ENCODE results near the gene CUX1. TPM values are rescaled to one million over a fixed set of nuclear protein-coding genes. Genes with fewer than 3 reads are reported as not detected.

The CUX1 gene
- total RNA-seq, 1 experiment from 2014 or later = 53.5 TPM

GRCh38 chr7:101953248-101953819, 135.9 kb downstream of the CUX1 start:
- no peak for TF ChIP-seq CTCF (conservative IDR thresholded peaks at IDR 0.05)
- Mint-ChIP-seq H3K27ac (peak overlapping the region in 2 of 3 experiments; percentile 38 to 91; a peak in 3 of 7 replicates), H3K9me3 (no peaks in the 10 kb centered on the region), H3K4me3 (no peak overlapping the region), H3K27me3 (ENCODE audit: low read depth) (no peaks in the 10 kb centered on the region), H3K36me3 (ENCODE audit: insufficient read depth in 1 of 3, low read depth in 3 of 3) (peaks cover 0 to 14% (median 8%) of the 10 kb centered on the region in 3 experiments; a peak in 5 of 7 replicates), H3K4me1 (peaks cover 24 to 28% of the 10 kb centered on the region in 2 experiments)
- no peak overlapping the region for H2AK5ac ChIP-seq (ENCODE audit: insufficient read length, low read length)
- H2BK12ac ChIP-seq (ENCODE audit: insufficient read length, low read depth, low read length) = no peak overlapping the region
- no peak overlapping the region for H2BK15ac ChIP-seq (ENCODE audit: low read depth, low read length)
- no peak overlapping the region for H3K4ac ChIP-seq (ENCODE audit: low read depth, low read length)
- no peak overlapping the region for H4K91ac ChIP-seq (ENCODE audit: insufficient read length, low read depth, low read length)
- no peak overlapping the region for H3K27ac ChIP-seq (ENCODE audit: insufficient read length, low read depth, low read length)
- no peak overlapping the region for H4K5ac ChIP-seq (ENCODE audit: insufficient read length, low read depth, low read length)
- no peak overlapping the region for H2BK20ac ChIP-seq (ENCODE audit: low read depth, low read length, poor library complexity, severe bottlenecking)
- H4K20me1 ChIP-seq (ENCODE audit: control insufficient read depth, insufficient read depth, insufficient read length) = peaks cover 2% of the 10 kb centered on the region
- no peaks in the 10 kb centered on the region for H3K27me3 ChIP-seq (ENCODE audit: insufficient read depth, low read length)
- no peak overlapping the region for H3T11ph ChIP-seq (ENCODE audit: low read length)
- no peak overlapping the region for H3K9ac ChIP-seq (ENCODE audit: extremely low read depth, insufficient read length, low read length)
- no peak overlapping the region for H2BK120ac ChIP-seq (ENCODE audit: low read depth, low read length, poor library complexity, severe bottlenecking)
- DNase-seq = no peak
- H3K4me1 ChIP-seq (ENCODE audit: insufficient read depth, low read length) = 0 out of 2 replicates have a peak, but pooled peaks cover 5% of the 10 kb centered on the region
- WGBS (ENCODE audit: extremely low coverage, insufficient read length, low lambda C conversion rate) = no CpG with 5 or more reads among the region's 14 CpGs
- no peak overlapping the region for H3K18ac ChIP-seq (ENCODE audit: insufficient read length, low read depth, low read length)
- H3K4me2 ChIP-seq (ENCODE audit: insufficient read depth, insufficient read length, low read length) = no peak overlapping the region
- H3K79me2 ChIP-seq (ENCODE audit: insufficient read depth, low read length) = peaks cover 8% of the 10 kb centered on the region; the same call in 1 of the 2 replicates
- no peak overlapping the region for H2AFZ ChIP-seq (ENCODE audit: low read length)
- H3K23ac ChIP-seq (ENCODE audit: insufficient read length, low read depth, low read length) = no peak overlapping the region
- no peaks in the 10 kb centered on the region for H3K9me3 ChIP-seq (ENCODE audit: control insufficient read depth, low read depth, low read length)
- H3K56ac ChIP-seq (ENCODE audit: insufficient read length, low read depth, low read length) = no peak overlapping the region
- H3K23me2 ChIP-seq (ENCODE audit: insufficient read length, low read depth, low read length, poor library complexity, severe bottlenecking) = no peaks in the 10 kb centered on the region
- no peak overlapping the region for H4K8ac ChIP-seq (replicated peaks; ENCODE audit: insufficient read length, low read depth, low read length)
- H3K14ac ChIP-seq (ENCODE audit: insufficient read depth, low read length) = no peak overlapping the region
- H3K79me1 ChIP-seq (ENCODE audit: insufficient read depth, low read depth, low read length, poor library complexity, severe bottlenecking) = peaks cover 3% of the 10 kb centered on the region
- no peak overlapping the region for H2BK5ac ChIP-seq (ENCODE audit: insufficient read length, low read length)

All from H9 (cell line).